HG03378 (cell line): ENCODE measurements around the gene COPZ1.

Experiments used
- ATAC-seq: cut with Tn5 transposase; IDR thresholded peaks from one replicate; pipeline ENCODE4 v1.9.1; 2021; ENCODE audit warnings: mild to moderate bottlenecking, moderate library complexity; ENCODE audit not compliant: unreplicated experiment

Gene COPZ1

DNA sequence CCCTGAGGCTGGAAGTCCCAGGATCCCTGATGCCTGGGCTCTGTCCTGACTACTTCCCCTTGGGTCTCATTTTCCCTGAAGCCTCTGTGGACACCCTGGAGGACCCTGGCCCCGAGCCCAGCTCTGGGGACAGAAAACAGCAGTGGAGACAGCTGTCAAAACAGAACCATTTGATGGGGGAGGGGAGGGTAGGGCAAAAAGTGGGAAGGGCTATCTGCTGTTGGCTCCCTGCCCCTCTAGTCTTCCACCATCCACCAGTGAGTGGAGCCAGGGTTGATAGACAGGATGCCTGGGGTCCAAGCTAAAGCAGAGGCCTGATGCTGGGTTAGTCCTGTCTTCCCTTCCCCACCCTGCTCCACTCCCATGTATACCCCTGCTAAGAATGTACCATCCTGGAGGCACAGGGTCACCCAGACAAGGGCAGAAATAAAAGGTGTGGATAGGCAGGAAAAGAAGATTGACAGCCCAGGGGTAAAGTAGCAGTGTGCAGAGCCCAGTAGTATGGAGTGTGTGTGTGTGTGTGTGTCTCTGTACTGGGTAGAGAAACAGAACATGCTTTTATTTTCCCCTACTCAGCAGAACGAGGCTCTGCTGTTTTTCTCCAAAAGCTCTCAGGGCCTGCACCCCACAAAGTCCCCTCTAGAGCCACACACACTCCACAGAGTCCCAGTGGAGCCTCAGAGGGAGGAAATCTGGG, 49.8 kb downstream of the COPZ1 start:
- ATAC-seq = no peak

DNA sequence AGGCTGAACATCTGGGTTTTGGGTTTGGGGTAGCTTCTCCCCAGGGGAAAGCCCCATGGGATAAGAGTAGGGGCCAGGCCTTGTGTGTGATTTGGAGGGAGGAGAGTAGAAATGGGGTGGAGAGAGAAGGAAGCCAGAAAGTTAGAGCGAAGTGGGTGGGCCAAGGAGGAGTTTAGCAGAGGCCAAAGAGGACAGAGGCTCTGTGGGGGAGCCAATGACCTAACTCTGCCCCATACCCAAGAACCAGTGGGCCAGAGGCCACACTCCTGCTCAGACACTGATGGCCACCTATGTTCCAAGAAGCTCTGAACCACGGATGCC, 50.3 kb downstream of the COPZ1 start:
- ATAC-seq = no peak

DNA sequence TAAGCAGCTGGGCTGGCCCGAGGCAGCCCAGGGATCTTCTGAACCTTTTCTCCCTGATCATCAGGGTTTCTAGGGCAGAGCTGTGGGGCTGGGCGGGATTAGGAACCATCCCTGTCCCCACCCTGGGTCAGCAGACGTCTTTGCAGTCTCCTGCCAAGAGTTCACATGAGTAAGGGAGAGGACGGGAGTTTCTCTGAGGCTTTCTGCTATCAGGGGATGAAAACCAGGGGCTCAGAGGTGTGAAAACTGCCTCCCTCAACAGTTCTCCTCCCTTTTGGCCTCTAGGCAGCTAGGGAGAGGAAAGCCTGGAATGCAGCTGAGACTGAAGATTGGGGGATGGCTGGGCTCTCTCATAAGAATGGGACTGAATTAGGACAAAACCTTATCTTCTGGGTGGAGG, 51.7 kb downstream of the COPZ1 start:
- no peak for ATAC-seq

DNA sequence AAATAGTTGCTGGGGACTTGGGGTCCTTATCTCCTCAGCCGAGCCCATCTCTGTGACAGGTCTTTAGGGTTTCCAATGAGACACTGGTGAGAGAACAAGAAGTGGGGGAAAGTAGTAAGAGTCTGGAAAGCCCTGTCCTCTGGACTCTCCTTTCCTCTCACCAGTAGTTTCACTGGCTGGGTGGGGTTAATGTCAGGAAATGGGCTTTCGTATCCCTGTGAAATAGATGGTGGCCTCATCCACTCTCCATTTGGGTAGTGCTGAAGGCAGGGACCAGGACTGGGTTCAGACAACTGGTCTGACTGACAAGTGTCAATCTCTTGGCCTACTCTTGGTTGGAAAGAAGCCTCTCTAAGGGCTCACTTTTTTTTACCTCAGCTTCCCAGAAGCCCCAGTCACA, 52.1 kb downstream of the COPZ1 start:
- no peak for ATAC-seq

DNA sequence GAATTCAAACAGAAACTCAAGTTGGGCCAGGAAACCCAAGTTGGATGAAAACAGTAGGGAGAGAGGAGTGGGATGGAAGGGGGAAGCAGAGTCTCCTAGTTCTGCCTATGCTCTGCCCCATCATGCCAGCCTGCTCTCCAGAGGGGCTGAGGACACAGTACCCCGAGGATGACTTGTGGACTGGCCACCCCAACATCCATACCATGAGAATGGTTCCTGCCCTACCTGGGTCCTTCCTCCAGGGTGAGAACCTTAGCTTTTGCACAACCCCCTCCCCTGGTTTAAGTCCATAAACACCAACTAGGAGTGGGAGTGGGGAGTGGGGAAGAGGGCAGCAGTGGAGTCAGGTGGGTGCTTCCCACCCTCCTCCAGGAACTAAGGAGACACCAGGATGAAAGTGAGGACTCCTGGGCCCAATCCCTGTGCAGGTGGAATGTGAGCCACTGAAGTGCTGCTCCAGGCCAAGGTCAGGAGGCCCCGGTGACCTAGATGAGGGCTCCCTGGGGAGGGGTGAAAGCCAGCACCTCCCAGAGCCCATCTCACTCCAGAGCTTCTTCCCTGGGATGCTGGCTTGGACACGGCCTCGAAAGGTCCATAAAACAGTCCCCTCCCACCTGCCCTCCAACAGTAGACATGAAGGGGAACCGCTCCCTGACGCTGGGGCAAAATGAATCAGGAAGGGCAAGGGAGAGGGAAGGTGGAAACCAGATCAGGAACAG, 53.0 kb downstream of the COPZ1 start:
- ATAC-seq = no peak

DNA sequence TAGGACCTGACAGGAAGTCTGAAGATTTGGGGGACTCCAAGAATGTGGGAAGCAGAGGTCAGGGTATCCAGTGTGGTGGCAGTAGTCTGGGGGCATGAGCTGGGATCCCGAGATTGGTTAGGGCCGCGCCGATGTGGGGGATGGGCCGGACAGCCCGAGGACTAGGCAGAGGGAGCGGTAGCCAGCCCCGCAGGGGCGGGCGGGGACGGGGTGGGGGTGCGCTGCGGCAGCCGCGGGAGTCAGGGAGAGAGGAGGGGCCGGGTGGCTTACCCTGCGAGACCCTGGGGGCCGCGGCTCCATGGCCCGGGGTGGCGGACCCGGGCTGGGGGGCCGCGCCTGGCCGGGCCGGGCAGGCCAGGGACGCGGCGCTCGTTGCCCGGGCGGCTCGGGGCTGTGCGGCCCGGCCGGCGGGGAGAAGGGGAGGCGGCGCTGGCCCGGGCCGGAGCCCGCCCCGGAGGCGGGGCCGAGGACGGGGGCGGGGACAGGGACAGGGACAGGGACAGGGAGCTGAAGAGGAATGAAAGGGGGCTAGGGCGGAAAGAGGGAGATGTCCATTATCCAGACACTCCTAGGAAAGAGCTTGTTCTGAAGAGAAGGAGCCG, 54.0 kb downstream of the COPZ1 start:
- ATAC-seq = no peak

DNA sequence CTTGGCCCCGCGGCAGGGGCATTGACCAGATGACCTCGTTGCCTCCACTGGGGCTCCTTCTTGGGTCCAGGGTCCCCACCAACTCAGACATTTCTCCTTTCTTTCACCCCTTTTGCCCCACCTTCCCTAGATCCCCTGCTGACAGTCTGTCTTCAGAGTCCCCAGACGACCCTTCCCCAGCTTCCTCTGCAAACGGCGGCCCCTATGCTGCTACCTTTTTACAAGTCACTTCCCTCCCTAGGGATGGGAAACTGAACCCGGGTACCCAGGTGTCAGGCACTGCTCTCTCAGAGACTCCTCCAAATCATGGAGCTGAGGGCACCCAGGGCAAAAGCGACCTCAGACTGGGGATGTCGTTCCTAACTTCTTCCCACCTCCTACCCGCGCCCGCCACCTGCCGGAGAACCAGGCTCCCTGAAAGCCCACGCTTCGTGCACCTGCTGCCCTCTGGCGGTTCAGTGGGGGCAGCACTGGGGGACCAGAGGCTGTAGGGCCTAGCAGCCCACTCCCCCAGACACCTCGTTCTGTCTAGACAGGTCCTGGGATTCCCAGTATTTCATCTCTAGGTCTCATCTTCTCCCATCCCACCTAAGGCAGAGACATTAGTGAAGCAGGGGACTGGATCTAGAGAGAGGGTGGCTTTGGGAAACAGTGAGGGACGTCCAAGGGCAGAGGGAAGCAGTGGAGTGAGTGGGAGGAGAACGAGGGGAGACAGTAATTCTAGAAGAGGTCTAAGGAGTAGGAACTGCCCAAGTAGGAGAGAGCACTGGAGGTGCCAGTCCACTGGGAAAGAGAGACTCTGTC, 54.7 kb downstream of the COPZ1 start:
- peak; percentile 58 for ATAC-seq

DNA sequence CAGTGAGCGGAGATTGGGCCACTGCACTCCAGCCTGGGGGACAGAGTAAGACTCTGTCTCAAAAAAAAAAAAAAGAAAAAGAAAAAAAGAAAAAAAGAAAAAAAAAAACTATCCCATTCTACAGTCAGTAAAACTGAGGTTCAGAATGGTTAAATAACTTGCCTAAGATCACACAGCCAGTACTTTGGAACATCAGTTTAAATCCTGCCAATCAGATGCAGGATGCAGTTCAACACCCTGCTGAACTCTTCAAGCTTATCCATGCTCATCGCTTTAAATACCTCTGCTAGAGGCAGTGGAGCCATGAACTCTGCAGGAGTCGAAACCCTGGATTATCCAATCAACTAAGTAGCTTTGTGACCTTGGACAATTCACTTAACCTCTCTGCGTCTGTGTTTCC, 56.2 kb downstream of the COPZ1 start:
- ATAC-seq = no peak

DNA sequence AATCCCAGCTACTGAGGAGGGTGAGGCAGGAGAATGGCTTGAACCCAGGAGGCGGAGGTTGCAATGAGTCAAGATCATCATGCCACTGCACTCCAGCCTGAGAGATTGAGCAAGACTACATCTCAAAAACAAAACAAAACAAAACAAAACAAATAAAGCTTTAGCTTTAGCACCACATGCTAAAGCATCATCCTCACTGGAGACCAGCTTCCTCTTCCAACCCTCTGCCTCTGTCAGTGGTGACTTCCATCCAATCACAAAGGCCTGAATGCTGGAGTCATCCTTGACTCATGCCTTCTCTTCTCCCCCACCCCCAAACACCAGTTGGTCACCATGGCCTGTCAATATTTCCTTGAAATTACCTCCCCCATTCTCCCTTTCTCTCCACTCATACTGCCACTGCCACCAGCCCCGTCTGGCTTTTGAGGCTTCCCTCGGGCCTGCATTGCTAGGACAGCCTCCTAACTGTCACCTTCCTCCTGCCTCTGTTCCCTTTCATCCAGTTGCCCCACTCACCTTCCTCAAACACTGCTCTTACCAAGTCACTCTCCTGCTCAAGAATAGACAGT, 58.2 kb downstream of the COPZ1 start:
- ATAC-seq = no peak

DNA sequence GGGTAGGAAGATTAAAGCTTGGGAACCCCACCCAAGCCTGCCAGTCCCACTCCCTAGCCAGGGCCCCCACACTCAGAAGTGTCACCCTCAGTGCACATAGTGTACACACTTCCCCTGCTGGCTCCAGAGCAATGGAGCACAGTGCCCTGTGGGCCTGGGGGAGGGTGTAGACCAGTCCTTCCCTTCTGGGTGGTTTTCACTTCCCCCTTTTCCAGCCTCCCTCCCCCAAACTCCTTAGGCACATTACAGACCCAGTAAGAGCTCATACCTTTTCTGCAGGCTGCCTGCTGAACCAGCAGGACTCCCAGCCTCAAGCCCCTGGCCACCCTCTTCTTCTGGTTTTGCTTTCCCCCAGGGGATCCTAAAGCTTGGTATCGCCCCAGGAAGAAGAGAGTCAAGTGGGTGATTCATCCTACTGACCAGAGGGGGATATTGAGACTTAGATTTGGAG, 59.7 kb downstream of the COPZ1 start, which contains the start of gene ZNF385A:
Gene ZNF385A, minus strand, starts transcription at position 143 of the 451 bp plus-strand sequence. CDS start 219 bp downstream, outside the sequence.
- ATAC-seq = no peak

DNA sequence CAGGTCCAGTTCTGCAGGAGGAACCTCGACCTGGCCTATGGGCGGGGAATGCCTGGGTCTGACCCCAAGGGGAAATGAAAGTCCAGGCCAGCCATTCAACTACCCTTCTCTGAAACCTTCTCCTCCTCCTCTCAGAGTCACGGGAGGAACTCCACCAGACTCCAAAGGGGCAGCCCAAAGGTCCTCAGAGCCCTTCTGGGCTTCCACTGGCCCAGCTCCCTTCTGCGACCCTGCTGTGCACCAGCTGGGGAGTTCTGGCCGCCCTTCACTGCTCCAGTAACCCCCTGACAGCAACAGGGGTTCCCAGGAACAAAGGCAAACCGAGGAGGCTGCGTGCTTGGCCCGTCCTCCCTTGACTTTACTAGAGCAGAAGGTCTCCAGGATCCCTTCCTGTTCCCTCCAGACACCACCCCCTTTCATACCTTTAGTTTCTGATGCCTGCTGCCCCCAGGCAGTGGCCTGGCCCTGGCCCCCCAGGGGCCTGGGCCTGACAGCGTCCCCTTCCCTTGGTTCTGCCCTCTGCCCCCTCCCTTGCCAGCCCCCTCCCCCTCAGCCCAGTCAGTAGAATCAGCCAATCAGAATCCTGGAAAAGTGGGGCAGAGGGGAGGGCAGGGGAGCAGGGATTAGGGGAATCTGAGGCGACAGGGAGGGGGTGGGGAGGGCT, 60.5 kb downstream of the COPZ1 start:
- peak; percentile 59 for ATAC-seq

DNA sequence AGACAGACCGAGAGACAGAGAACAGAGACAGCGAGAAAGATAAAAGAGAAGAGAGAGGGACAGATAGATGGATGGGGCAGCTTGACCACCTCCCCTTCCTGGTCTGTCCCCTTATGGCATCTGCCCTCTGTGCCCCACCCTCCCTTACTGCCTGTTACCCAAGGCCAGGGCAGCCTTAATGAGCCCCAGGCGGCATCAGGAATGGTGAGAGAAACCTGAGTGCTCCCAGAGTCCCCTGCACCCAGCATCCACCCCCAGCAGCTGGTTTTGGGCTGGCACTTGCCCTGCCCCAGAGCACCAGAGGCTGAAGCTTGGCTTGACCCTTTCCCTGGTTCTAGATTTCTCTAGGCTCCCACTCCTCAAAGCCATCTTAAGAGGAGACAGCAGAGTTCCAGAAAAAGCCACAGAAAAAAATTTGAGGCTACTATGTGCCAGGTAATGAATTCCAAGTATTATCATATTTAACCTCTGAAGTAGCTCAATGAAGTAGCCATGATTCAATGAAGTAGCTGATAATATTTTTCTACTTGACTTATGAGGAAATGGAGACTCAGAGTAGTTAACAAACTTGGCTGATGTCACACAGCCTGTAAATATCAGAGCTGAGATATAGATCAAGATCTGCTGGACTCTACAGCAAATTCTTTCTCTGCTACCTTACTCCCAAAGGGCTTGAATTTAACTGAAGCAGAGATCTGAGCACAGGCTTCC, 61.6 kb downstream of the COPZ1 start:
- no peak for ATAC-seq

DNA sequence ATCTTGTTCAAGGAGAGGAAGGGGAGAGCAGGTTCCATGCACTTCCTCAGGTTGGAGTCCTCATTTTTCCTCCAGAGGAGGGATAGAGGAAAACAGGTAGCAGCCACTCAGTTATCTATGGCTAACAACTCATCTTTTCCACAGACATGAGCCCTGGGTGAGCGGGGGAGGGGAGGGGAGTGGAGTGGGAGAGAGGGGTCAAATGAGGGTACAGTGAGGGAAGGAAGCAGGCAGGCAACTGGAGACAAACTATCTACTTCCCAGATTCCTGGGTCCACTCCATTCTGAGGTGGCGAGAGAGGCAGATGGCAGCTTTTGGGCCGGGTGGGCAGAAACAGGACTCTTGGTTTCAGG, 62.2 kb downstream of the COPZ1 start:
- ATAC-seq = no peak

DNA sequence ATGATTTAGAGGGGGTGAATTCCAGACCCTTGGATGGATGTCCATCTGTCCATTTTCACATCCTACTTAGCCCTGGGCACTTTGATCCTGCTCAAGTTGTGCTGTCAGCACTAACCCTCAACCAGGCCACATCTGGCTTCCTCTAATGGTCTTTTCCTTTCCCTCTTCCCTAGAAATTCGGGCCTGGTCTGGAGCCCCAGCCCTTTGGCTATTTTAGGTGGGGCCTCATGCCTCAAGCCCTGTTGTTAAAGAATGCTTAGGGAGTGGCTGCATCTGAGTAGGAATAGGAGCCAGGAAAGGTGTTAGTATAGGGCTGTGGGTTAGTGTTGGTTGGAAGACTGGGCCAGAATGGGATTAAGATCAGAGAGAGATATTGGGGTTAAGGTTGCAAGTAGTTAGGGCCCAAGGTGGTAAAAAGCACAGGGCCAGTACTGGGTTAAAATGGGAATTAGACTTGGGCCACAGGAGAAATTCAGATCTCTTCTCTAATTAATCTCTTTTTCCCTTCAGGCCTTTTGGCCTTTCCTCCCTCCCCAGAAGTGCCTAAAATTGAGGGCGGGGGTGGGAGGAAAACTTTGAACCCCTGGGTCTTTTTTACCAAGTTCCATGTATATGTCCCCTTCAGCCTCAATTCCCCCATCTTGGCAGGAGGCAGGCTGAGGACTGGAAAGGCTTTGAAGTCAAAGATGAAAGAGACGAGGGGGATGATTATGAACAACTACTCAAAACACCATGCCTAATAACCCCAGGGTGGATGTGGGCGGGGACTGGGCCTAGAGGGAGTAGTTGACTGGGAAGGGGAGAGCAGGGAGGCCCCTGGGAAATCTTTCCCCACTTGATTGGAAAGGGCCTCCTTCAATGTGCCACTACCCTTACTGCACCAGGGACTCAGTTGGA, 63.6 kb downstream of the COPZ1 start:
- no peak for ATAC-seq

DNA sequence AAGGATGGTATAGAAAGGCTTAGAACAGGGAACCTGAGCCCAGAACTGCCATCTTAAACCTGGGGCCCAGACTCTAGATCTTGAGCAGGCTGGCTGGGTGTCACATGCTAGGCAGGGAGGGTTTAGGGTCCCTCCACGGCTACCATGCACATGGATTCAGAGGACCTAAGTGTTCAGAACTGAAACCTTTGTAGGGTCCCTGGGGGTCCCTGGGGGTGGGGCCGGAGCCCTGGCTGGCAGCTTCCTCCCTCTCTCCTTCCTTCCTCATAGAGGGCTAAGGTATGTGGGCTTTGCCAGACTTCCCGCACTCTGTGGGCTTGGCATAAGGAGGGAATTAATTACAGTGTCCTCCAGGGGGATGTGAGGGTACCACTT, 64.2 kb downstream of the COPZ1 start:
- ATAC-seq = no peak

DNA sequence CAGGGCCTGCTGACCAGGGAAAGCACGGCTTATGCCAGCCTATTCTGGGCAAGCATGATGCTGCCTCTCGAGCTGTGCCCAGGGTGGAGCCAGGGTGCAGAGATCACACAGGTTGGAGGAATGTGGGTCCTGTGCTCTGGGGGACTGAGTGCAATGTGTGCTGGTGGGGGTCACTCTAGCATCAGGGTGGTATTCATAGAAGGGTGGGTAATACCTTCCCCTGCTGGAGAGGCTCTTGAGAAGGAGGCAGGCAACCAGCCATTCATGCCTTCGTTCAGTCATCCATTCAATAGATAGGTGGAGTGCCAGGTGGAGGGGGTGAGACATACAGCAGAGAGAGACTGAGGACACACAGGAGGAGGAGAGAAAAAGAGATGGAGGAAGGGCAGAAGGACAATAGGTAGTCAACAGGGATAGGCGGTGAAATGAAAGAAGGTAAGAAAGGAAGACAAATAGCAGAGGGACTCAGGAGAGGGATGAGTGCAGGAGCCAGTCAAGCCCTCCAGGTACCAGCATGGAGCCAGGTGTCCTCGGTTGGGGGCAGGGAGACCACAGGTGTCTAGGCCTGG, 64.8 kb downstream of the COPZ1 start:
- no peak for ATAC-seq

DNA sequence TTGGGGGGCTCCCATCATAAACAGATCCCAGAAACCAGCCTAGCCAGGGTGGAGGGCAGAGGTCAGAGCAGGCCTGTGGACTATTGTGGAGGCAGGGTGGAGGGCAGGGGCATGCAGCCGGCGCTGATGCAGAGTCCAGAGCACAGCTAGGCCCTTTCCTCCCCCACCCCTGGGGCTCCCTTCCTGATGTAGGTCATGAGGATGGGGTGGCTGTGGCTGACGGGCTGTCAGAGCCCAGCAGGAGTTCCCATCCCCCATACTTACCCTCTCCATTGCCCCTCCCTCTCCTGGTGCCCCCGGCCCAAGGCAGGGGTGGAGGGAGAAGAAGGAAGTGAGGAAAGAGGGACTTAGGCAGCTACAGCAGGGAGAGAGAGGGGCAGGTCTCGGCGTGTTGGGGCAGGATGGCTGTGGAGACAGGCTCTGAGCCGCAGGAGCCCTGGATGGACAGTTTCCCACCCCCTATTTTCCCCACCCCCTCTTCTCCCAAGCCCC, 65.3 kb downstream of the COPZ1 start:
- no peak for ATAC-seq
